LNCaP clone FGC (cell line): Measurements from ENCODE around the gene PRDM10.
A peak's percentile ranks its signal among the peaks of the same experiment; 100 is the strongest.
"Not testable (repeated sequence)": the region's sequence is repeated elsewhere in the genome, so short reads cannot be mapped to it uniquely, and the experiment has no call there.

Experiments
- DNase-seq: peaks from one replicate; pipeline ENCODE4 v3.0.0-alpha.2; 2011; ENCODE audit warnings: low read depth
- H3K4me3 ChIP-seq: 2 replicates; pipeline ENCODE4 v1.5.1; 2011; ENCODE audit warnings: mild to moderate bottlenecking, low read depth, low read length, control low read depth
- TF ChIP-seq, protein P1 (sequence below): IDR thresholded peaks from 2 replicates; pipeline ENCODE4 v1.5.1; 2012; ENCODE audit warnings: mild to moderate bottlenecking; ENCODE audit not compliant: control insufficient read depth, insufficient read depth; ENCODE audit errors: extremely low read depth

PRDM10 gene

DNA sequence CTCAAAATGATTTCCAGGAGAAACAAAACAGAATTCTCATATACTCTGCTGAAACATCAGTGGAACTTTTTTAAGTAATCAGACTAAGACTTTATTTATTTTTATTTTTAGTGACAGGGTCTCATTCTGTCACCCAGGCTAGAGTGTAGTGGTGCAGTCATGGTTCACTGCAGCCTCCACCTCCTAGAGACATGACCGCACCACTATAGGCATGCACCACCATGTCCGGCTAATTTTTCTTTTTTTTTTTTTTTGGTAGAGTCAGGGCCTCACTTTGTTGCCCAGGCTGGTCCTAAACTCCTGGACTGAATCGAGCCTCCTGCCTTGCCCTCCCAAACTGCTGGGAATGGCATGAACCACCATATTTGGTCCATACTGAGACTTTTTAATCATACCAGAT, 42.9 kb downstream of the PRDM10 start:
- TF ChIP-seq, protein P1, sequence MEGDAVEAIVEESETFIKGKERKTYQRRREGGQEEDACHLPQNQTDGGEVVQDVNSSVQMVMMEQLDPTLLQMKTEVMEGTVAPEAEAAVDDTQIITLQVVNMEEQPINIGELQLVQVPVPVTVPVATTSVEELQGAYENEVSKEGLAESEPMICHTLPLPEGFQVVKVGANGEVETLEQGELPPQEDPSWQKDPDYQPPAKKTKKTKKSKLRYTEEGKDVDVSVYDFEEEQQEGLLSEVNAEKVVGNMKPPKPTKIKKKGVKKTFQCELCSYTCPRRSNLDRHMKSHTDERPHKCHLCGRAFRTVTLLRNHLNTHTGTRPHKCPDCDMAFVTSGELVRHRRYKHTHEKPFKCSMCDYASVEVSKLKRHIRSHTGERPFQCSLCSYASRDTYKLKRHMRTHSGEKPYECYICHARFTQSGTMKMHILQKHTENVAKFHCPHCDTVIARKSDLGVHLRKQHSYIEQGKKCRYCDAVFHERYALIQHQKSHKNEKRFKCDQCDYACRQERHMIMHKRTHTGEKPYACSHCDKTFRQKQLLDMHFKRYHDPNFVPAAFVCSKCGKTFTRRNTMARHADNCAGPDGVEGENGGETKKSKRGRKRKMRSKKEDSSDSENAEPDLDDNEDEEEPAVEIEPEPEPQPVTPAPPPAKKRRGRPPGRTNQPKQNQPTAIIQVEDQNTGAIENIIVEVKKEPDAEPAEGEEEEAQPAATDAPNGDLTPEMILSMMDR, result no peak
- no peak overlapping the region for H3K4me3 ChIP-seq
- DNase-seq, result no peak

DNA sequence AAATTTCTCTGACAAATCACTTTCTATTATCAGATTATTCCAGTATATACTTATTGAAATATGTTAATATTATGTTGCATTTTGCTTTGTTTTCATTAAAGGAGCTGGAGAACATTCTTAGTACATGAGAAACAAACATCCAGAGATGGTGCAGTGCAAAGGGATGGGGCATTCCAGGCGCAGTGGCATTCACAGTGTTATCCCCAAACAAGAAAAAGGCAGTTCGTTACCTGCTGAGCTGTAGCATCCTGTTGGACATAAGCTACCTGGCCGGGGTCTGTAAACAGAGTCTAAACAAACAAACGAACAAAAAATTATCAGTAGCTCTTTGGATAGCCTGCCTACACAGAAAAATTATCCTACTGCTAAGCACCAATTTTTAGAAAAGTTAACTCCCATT, 47.4 kb downstream of the PRDM10 start:
- TF ChIP-seq, protein P1, result no peak
- DNase-seq, result no peak
- H3K4me3 ChIP-seq, result no peak overlapping the region

DNA sequence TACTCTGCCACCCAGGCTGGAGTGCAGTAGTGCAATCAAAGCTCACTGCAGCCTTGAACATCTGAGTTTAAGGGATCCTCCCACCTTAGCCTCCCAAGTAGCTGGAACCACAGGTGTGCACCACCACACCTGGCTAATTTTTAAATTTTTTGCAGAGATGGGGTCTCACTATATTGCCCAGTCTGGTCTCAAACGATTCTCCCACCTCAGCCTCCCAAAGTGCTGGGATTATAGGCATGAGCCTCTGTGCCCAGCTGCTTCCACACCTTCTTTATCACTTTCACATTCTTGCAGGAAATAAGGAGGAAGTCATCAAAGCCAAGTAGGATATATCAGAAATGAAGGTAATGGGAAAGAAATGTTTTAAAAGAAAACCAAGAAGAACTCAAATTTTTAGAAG, 47.9 kb downstream of the PRDM10 start:
- H3K4me3 ChIP-seq, DNase-seq: not testable (repeated sequence)

DNA sequence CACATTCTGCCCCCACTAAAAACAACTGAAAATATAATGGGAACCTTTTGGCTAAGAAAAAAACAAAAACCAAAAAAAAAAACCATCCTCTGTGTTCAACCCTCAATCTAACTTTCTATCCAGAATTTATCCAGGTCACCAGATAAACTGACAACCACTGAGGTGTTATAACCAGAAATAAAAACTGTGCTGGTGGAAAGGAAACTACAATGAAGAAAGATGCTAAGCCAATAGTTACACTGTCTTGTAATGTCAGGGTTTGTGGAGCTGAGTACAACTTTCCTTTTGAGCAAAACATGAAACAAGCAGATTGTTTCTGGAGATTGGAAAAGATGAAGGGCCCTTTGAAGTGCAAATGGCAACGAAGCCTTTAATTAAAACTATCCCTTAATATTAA, 50.8 kb downstream of the PRDM10 start:
- TF ChIP-seq, protein P1, result no peak
- no peak overlapping the region for H3K4me3 ChIP-seq
- DNase-seq, result no peak

DNA sequence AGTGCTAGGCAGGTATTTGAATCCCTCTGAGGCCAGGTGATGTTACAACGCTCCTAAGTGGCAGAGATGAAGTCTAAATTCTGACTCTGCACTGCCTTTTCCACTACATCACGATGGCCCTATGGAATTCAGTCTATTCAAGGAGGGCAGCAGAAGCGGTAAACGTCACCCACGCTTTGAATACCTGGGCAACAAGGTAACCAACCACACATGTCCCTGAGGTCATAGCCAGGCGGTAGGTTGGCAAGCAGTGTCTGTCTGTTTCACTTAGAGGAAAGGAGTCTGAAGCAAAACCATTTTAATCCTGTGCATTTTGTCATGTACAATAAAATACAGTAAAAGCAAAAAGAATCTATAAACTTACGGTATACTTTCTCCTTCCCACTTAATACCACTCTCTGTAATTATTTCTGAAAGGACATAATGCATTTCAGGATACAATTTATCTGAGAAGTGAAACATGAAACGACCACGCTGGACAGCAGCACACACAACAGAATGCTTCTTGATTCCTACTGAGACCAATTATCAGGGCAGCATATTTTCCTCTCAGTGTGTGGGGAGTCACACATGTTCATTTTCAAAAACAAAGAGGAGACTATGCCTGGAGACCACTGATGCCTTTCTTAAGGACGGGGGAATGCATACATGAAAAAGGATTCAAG, 51.3 kb downstream of the PRDM10 start:
- no peak for DNase-seq
- no peak overlapping the region for H3K4me3 ChIP-seq
- TF ChIP-seq, protein P1, result no peak

DNA sequence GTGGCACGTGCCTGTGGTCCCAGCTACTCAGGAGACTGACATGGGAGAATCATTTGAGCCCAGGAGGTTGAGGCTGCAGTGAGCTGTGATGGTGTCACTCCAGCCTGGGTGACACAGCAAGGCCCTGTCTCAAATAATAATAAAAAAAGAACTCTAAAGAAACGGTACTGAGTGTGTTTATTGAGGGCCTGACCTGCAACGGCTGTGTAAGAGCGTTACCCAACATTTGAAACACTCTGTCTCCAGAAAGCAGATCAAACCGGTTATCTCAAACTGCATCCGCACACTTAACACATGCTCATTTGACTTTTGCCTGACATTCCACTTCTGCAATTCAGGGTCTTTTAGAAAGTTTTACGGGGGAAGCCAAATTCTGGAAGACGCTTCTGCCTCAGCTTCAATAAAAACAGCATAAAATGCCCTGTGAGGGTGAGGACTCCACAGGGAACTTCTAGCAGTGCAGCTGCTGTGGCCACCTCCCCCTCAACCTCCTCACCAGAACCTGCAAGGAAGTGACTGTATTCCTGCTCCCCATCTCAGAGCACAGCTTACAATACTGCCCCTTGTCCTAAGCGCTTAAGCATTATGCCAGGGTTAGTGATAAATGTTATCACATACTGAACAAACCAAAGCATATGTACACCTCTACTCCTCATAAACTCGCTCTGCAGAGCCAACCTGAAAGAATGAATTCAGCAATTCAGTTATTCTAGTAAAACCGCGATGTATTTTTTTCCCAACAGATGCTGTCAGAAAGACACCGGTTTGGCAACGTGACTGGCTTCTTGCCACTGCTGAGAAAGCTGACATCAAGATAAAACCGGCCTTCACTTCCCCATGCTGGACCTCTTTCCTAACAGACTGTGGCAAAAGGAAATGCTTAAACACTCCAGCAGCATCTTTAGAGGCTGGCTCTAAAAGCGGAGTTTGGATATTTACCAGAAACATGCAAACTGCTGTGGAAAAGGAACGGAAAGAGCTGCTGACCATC, 52.2 kb downstream of the PRDM10 start:
- H3K4me3 ChIP-seq, result no peak overlapping the region
- TF ChIP-seq, protein P1, result no peak
- peak; percentile 17 for DNase-seq

DNA sequence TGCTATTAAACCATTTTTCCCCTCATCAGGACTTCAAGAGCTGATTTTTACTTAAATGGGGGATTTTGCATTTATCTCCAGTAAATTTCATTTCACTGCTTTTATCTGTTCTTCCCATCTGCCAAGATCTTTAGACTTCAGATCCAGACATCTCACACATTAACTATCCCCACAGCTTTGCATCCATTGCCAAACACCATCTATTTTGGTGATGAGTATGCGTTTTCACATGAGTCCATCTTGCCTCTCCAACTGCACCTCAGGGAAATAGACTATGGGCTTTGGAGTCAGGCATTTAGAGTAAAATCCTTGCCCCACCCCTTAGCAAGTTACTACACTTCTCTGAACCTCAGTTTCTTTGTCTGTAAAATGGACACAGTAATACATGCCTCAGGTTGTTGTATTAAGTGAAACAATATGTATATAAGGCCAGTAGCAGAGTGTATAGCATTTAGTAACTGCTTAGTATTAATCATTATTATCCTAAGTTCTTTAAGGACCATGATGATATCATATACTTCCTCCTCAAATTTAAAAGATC, 53.6 kb downstream of the PRDM10 start:
- TF ChIP-seq, protein P1, result no peak
- no peak for DNase-seq
- no peak overlapping the region for H3K4me3 ChIP-seq
